GM10248 (cell line): ENCODE measurements around the gene RAET1E.

Source experiments
- CTCF ChIA-PET: fragments of 300-600 bp; sonication (Branson Sonifier 250); formaldehyde crosslinking; extraction: SDS; loops from one replicate; lab custom pipeline; 2021; ENCODE audit warnings: antibody characterized with exemption; lab: Yijun Ruan, JAX
- POLR2A ChIA-PET: fragments of 350-650 bp; sonication (Branson Sonifier 250); formaldehyde crosslinking; extraction: SDS; loops from one replicate; lab custom pipeline; 2020; ENCODE audit warnings: antibody characterized with exemption; lab: Yijun Ruan, JAX
- DNase-seq: peaks from one replicate; pipeline ENCODE4 v3.0.0; 2012; ENCODE audit errors: extremely low spot score
- CTCF ChIP-seq: IDR thresholded peaks from 2 replicates; pipeline ENCODE4 v1.5.1; 2012; ENCODE audit warnings: mild to moderate bottlenecking, low read depth; ENCODE audit errors: extremely low read depth, missing control alignments, control extremely low read depth

The RAET1E gene

DNA sequence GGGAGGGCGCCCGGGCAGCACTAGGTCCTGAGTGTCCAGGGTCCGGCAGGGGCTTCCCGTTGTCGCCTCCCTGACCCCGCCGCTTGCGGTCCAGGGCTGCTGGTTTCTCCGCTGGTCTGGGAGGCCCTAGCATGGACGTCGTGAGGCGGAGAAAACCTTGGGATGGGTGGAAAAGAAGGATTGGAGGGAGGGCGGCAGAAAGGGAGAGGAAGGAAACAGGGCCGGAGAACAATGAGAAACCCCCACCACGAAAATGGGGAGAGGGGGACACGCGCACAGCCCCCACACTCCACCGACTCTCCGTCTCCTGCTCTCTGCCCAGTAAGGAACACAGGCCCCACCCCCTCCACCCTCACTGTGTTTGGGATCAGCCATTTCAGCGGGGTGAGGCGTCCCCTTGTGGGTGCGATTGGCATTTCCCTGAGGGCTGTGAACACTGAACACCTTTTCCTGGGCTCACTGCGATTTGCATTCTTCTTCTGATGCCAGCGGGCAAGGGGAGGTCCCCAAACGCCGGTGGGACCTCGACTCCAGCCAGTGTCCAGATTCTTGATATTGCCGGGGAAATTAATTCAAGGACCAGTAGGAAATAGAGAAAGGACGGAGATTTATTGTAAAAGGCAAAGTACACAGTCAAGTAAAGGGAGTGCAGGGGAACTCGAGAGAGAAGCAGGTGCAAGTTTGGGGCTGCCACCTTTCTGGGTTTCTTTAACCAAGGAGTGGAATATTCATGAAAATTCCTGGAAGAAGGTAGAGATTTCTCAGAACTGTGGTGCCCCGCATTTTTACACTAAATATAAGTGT, 28.3 kb upstream of the RAET1E start:
- TF ChIP-seq CTCF: peak; percentile 62
- POLR2A ChIA-PET: interaction anchor here (0.6 kb wide), 1 partner anchor 360 kb away, joined by 7 read pairs; the partner anchor contains the start of gene GINM1
- CTCF ChIA-PET: interaction anchor here (1.1 to 2.9 kb wide), 3 partner anchors 7 to 469 kb away, joined by 3 to 12 read pairs (median 3); no protein-coding TSS in a partner anchor
- no peak for DNase-seq

DNA sequence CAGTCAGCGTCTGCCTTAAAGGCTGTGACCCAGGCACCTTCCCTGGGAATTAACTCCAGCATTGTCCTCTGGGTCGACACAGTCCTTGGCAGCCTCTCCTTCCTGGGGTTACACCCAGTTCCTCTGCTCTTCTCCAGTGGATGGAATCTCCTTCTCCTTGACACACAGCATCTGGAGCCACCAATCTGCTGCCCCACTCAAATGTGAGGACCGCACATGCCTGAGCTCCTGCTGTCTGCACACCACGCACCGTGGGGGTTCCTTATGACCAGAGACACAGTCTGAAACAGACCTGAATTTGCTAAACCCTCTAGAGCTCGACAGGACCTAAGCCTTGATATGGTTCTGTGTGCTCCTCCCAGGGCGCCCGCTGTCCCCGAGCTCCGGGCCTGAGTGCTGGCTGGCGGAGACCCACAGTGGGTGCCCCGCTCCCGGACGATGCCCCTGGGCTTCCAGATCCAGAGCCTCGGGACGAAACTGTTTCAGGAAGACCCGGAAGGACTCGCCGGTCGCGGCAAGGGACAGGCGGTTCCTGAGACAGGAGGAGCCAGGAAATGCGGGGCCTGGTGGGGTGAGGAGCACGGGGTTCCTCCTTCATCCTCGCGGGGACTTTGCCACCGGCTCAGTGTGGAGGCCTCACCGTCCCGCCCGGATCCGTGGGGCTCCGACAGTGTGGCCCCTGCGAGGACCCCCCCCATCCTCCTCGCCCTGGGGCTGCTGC, 27.5 kb upstream of the RAET1E start:
- TF ChIP-seq CTCF: no peak
- CTCF ChIA-PET: interaction anchor here (1.1 to 2.9 kb wide), 4 partner anchors 8 to 470 kb away, joined by 3 to 12 read pairs (median 4); no protein-coding TSS in a partner anchor
- no peak for DNase-seq
- POLR2A ChIA-PET: interaction anchor here (0.6 kb wide), 1 partner anchor 359 kb away, joined by 7 read pairs; the partner anchor contains the start of gene GINM1

GRCh38 chr6:149924933-149925252, 27.0 kb upstream of the RAET1E start:
- no peak for DNase-seq
- POLR2A ChIA-PET: no interaction called here
- TF ChIP-seq CTCF: no peak
- CTCF ChIA-PET: interaction anchor here (1.1 to 2.9 kb wide), 5 partner anchors 8 to 470 kb away, joined by 3 to 12 read pairs (median 5); no protein-coding TSS in a partner anchor

DNA sequence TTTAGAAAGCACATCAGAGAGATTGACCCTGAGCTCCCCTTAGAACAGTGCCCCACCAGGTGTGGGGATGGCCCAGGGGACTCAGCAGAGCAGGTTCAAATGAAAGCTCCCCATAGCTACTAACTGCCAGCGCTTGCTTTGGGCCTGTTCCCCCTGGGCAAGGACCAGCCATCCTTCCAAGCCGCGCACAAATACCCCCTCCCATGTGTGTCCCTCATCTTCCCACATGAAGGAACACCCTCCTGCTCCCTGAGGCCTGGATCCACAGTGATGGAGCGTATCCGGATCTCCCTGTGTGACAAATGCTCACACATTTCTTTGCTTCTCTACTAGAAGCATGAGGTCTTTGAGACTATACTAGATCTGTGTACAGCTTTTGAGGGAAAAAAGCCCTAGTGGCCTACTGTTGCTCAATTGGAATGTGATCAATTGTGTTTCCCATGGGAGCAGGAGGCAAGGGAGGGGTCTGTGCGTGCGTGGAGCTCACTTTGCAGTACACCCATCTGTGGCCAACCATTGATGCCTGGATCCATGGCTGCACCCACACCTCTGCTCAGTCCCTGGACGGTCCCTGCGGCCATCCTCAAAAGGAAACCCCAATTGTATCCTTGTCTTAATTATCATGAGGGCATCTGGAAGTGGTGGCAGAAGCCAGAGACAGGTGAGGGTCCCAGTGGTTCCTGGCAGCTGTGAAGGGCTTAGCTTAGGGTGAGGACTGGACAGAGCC, 26.5 kb upstream of the RAET1E start:
- TF ChIP-seq CTCF: no peak
- POLR2A ChIA-PET: no interaction called here
- CTCF ChIA-PET: interaction anchor here (1.1 to 2.9 kb wide), 6 partner anchors 9 to 471 kb away, joined by 3 to 12 read pairs (median 4); no protein-coding TSS in a partner anchor
- no peak for DNase-seq

DNA sequence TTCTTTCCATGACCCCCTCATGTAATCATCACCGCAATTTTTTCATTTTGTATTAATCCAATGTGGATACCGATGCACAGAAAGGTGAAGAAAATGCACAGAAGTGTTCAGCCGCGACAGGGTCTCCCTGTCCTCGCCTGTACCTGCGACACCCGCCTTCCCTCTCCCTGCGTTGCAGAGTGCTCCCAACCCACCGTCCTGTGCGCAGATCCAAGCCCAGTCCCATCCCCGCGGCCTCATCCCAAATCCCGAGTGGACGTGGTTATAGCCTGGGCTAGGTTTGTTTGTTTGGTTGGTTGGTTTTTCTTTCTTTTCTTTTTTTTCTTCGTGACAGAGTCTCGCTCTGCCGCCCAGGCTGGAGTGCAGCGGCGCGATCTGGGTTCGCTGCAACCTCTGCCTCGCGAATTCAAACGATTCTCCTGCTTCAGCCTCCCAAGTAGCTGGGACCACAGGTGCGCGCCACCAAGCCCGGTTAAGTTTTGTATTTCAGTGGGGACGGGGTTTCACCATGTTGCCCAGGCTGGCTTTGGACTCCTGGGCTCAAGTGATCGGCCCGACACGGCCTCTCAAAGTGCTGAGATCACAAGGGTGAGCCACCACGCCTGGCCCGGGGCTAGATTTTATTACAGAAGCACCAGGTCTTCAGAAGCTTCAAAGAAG, 25.5 kb upstream of the RAET1E start:
- TF ChIP-seq CTCF: no peak
- ChIA-PET CTCF (interaction anchor here (1.3 to 2.9 kb wide), 3 partner anchors 11 to 89 kb away, joined by 3 to 12 read pairs (median 5); no protein-coding TSS in a partner anchor), POLR2A (no interaction called here)
- DNase-seq: no peak
